ENCODE measurements around the gene TP53BP1. TPM values are rescaled to one million over a fixed set of nuclear protein-coding genes. Genes with fewer than 3 reads are reported as not detected.

TP53BP1 gene
- total and polyA plus RNA-seq, 2 donors = 17.5 to 29.8 TPM

DNA sequence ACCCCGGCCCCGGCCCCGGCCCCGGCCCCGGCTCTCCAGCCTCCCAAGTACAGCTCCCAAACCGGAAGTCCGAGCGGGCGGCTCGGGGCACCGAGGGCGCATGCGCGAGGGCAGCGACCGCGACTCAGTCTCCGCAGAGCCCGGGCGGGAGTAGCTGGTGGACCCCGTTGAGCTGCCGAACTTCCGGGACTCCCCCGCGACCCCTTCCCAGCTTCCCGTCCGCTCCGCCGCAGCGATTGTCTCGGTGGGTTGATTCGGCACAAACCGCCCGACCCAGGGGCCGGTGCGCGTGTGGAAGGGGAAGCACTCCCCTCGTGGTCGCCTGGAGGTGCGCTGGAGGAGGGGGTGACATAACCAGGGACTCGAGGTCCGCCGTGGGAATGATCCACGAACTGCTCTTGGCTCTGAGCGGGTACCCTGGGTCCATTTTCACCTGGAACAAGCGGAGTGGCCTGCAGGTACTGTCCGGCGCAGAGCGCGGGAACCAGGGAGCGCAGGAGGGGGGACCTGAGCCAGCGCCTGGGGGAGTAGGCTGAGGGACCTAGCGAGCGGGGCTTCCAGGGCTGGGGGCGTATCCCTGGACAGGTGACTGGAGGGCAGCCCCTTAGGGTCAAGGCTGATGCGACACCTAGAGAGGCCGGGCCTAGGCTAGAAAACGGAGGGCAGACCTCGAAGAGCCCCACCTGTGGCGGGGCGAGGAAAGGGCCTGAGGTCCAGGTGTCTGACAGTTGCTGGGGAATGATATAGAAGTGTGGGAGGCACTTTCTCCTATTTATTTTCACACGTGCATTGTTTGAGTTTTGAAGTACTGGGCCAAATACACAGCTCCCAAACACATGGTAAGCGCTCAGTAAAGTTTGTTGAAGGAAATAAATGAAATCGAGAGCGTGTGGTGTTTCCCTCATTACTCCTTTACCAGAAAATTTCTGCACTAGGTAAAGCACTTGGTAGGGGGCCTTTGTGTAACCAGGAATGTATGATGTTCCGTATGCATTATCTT is 121.7 kb downstream of the TP53BP1 start, which contains the start of the genes TUBGCP4 and ZSCAN29:
Gene TUBGCP4 (plus strand): TSS at position 127 of the 1,000 bp plus-strand sequence. CDS start 254 bp downstream, at position 381.
Gene ZSCAN29 (minus strand): TSS at position 69 of the 1,000 bp plus-strand sequence. CDS start 1,130 bp downstream, outside the sequence.
- Histone ChIP-seq H3K36me3 (ENCODE audit: control insufficient read depth in 2 of 2, insufficient read depth in 2 of 2, low read length in 1 of 2) (peaks cover 11 to 12% of the 10 kb centered on the region in 2 donors), H3K9me3 (ENCODE audit: control insufficient read depth in 2 of 2, insufficient read depth in 1 of 2, low read length in 1 of 2) (no peaks in the 10 kb centered on the region), H3K4me3 (ENCODE audit: low read length in 2 of 2) (peak within 1 kb of the TSS; percentile 71 to 85), H3K27ac (ENCODE audit: low read depth in 1 of 2, low read length in 1 of 2) (peak within 1 kb of the TSS; percentile 11 to 27), H3K27me3 (ENCODE audit: control insufficient read depth in 2 of 2, insufficient read depth in 1 of 2, low read length in 1 of 2) (no peaks in the 10 kb centered on the region), H3K4me1 (ENCODE audit: control insufficient read depth in 2 of 2, insufficient read depth in 2 of 2, low read length in 2 of 2) (peaks cover 20 to 23% of the 10 kb centered on the region in 2 donors)
- WGBS = 2% methylated on average over 66 of the region's 66 CpGs
- DNase-seq (ENCODE audit: low read depth in 6 of 9, low spot score in 9 of 9) = peak in 8 of 9 donors; percentile 34 to 82 (median 58)

DNA sequence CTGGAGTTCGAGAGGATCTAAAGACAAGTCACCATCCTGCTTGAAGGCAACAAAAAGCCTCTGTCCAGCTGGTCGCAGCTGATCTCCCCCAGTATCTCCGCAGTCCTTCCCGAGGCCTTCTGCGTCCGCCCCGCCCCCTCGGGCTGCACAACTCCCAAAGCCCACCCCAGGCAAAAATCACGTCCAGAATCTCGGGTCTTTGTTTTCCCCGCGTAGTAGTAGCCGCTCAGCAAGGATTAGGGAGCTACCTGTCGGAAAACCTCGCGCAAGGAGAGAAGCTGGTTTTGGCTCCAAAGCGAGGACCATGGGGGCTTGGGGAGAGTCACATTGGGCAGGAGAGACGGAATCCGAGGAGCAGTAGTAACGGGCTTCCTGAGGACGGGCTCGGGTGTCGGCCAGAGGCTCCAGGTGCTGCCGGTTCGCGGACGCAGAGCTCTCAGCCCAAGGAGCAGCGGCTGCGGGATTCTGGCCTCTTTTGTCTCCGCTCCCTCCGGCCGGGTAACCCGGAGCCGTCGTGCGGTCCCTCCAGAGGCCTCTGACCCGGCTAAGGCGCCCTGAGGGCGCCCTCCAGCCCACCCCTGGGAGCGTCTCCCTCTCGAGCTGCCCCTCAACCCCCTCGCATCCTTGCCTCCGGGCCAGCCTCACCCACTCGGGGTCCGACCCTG is 122.5 kb downstream of the TP53BP1 start:
- 2% methylated on average over 45 of the region's 45 CpGs for WGBS
- Histone ChIP-seq H3K9me3 (ENCODE audit: control insufficient read depth in 2 of 2, insufficient read depth in 1 of 2, low read length in 1 of 2) (no peaks in the 10 kb centered on the region), H3K27me3 (ENCODE audit: control insufficient read depth in 2 of 2, insufficient read depth in 1 of 2, low read length in 1 of 2) (no peaks in the 10 kb centered on the region), H3K36me3 (ENCODE audit: control insufficient read depth in 2 of 2, insufficient read depth in 2 of 2, low read length in 1 of 2) (peaks cover 16 to 17% of the 10 kb centered on the region in 2 donors), H3K27ac (ENCODE audit: low read depth in 1 of 2, low read length in 1 of 2) (peak overlapping the region; percentile 9 to 10), H3K4me1 (ENCODE audit: control insufficient read depth in 2 of 2, insufficient read depth in 2 of 2, low read length in 2 of 2) (peaks cover 20 to 23% of the 10 kb centered on the region in 2 donors), H3K4me3 (ENCODE audit: low read length in 2 of 2) (peak overlapping the region; percentile 71 to 85)
- DNase-seq (ENCODE audit: low read depth in 6 of 9, low spot score in 9 of 9) = peak in 4 of 9 donors; percentile 6 to 23 (median 12)

DNA sequence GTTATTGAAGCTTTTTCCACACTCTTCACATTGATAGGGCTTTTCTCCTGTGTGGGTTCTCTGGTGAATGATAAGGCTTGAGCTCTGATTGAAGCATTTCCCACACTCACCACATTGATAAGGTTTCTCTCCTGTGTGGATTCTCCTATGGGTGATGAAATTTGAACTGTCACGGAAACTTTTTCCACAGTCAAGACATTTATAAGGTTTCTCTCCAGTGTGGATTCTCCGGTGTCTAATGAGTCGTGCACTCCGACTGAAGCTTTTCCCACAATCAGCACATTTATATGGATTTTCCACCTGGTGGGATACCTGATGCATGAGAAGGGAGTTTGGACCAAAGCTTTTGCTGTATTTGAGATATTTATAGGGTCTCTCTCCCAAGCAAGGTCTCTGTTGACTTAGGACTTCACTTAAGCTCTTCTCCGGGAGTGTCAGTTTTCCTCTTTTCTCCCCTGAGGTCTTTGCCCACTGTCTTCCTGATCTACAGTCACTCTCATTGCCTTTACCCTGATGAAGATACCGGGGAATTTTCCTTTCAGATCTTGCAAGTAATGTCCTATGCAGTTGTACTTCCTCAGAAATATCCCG is 131.5 kb downstream of the TP53BP1 start:
- no peaks in the 10 kb centered on the region for H3K27me3 ChIP-seq (ENCODE audit: control insufficient read depth in 2 of 2, insufficient read depth in 1 of 2, low read length in 1 of 2)
- no peak overlapping the region for H3K4me3 ChIP-seq (ENCODE audit: low read length in 2 of 2)
- H3K27ac ChIP-seq (ENCODE audit: low read depth in 1 of 2, low read length in 1 of 2) = no peak overlapping the region
- 98% methylated on average over 7 of the region's 7 CpGs for WGBS
- H3K9me3 ChIP-seq (ENCODE audit: control insufficient read depth in 2 of 2, insufficient read depth in 1 of 2, low read length in 1 of 2) = peaks cover 8 to 26% of the 10 kb centered on the region in 2 donors
- H3K4me1 ChIP-seq (ENCODE audit: control insufficient read depth in 2 of 2, insufficient read depth in 2 of 2, low read length in 2 of 2) = no peaks in the 10 kb centered on the region
- DNase-seq (ENCODE audit: low read depth in 6 of 9, low spot score in 9 of 9) = no peak
- peaks cover 42 to 70% of the 10 kb centered on the region in 2 donors for H3K36me3 ChIP-seq (ENCODE audit: control insufficient read depth in 2 of 2, insufficient read depth in 2 of 2, low read length in 1 of 2)

GRCh38 chr15:43360821-43361220 is 132.1 kb downstream of the TP53BP1 start:
- no peak overlapping the region for H3K27ac ChIP-seq (ENCODE audit: low read depth in 1 of 2, low read length in 1 of 2)
- WGBS = 87% methylated on average over 4 of the region's 4 CpGs
- H3K4me3 ChIP-seq (ENCODE audit: low read length in 2 of 2) = no peak overlapping the region
- no peak for DNase-seq (ENCODE audit: low read depth in 6 of 9, low spot score in 9 of 9)
- peaks cover 8 to 26% of the 10 kb centered on the region in 2 donors for H3K9me3 ChIP-seq (ENCODE audit: control insufficient read depth in 2 of 2, insufficient read depth in 1 of 2, low read length in 1 of 2)
- H3K27me3 ChIP-seq (ENCODE audit: control insufficient read depth in 2 of 2, insufficient read depth in 1 of 2, low read length in 1 of 2) = no peaks in the 10 kb centered on the region
- peaks cover 36 to 64% of the 10 kb centered on the region in 2 donors for H3K36me3 ChIP-seq (ENCODE audit: control insufficient read depth in 2 of 2, insufficient read depth in 2 of 2, low read length in 1 of 2)
- no peaks in the 10 kb centered on the region for H3K4me1 ChIP-seq (ENCODE audit: control insufficient read depth in 2 of 2, insufficient read depth in 2 of 2, low read length in 2 of 2)

Other genes with a start within 250 kb of the TP53BP1 start
- 0.19 TPM for gene TGM5, start 226.2 kb downstream of the TP53BP1 start, total RNA-seq
- 1.2 TPM for gene TGM5, start 226.2 kb downstream of the TP53BP1 start, polyA plus RNA-seq
- 0.19 TPM for gene TGM7, start 190.9 kb downstream of the TP53BP1 start, total RNA-seq
- 0.30 TPM for gene TGM7, start 190.9 kb downstream of the TP53BP1 start, polyA plus RNA-seq
- gene LCMT2, start 162.6 kb downstream of the TP53BP1 start, total RNA-seq = 11.3 TPM
- gene LCMT2, start 162.6 kb downstream of the TP53BP1 start, polyA plus RNA-seq = 5.9 TPM
- 17.2 TPM for gene ZSCAN29, start 122.1 kb downstream of the TP53BP1 start, total RNA-seq
- 7.8 TPM for gene ZSCAN29, start 122.1 kb downstream of the TP53BP1 start, polyA plus RNA-seq
- gene TUBGCP4, start 122.1 kb downstream of the TP53BP1 start, total RNA-seq = 8.5 TPM
- 5.4 TPM for gene TUBGCP4, start 122.1 kb downstream of the TP53BP1 start, polyA plus RNA-seq
- gene MAP1A, start 24.5 kb upstream of the TP53BP1 start, total RNA-seq = 12.7 TPM
- gene MAP1A, start 24.5 kb upstream of the TP53BP1 start, polyA plus RNA-seq = 3.6 TPM
- gene PPIP5K1, start 97.1 kb upstream of the TP53BP1 start, total RNA-seq = 4.6 TPM
- 5.7 TPM for gene PPIP5K1, start 97.1 kb upstream of the TP53BP1 start, polyA plus RNA-seq
- gene CKMT1B, start 100.9 kb upstream of the TP53BP1 start, total RNA-seq = 0.09 TPM
- gene CKMT1B, start 100.9 kb upstream of the TP53BP1 start, polyA plus RNA-seq = 0.94 TPM
- 0.05 TPM for gene STRC, start 125.6 kb upstream of the TP53BP1 start, total RNA-seq
- 1.8 TPM for gene STRC, start 125.6 kb upstream of the TP53BP1 start, polyA plus RNA-seq
- 0.80 TPM for gene CATSPER2, start 155.7 kb upstream of the TP53BP1 start, total RNA-seq
- 4.9 TPM for gene CATSPER2, start 155.7 kb upstream of the TP53BP1 start, polyA plus RNA-seq
- gene CKMT1A, start 200.7 kb upstream of the TP53BP1 start, total RNA-seq = 0.14 TPM
- gene CKMT1A, start 200.7 kb upstream of the TP53BP1 start, polyA plus RNA-seq = 0.23 TPM